C1 segment of cervical spinal cord (tissue), 14 donors: ENCODE data around the gene LYZL6.
A peak's percentile ranks its signal among the peaks of the same experiment; 100 is the strongest.
"Not testable (repeated sequence)": the region's sequence is repeated elsewhere in the genome, so short reads cannot be mapped to it uniquely, and the experiment has no call there.

Experiments
- DNase-seq, 14 donors: peaks; one replicate each; lab custom pipeline; 2025; lab: John Stamatoyannopoulos, UW

The LYZL6 gene

DNA sequence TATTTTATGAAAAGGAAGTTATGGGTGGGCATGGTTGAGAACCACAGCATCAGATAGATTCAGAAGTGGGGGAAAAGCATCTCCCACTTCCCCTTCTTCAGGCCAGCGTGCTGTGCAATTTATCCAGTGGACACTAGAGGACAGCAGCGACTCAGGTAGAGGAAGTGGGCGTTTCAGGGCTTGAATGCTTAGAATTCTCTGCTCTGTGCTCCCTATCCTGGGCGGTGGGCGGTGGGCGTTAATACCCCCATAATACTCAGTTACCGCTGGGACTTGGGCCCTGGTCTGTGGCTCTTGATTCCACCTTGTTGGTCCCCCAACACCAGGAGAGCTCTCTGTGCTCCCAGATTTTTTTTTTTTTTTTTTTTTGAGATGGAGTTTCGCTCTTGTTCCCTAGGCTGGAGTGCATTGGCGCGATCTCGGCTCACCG lies 3.7 kb upstream of the LYZL6 start:
- no peak for DNase-seq

DNA sequence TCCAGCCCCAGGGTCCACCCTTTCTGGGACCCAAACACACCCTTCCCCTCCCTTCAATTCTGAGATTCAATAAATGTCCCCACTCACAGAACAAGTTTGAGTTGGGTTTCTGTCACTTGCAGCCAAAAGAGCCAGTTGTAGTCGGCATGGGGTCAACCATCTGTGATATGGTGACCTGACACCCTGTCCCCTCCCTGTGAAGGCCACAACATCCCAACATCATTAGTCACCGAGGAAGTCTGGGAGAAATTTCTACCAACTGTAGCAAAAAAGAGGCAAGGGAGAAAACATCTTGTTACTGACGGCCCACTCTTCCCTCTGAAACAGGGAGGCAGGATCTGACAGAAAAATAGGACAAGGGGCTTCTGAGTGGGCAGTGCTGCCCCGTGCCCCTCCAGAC lies 638 bp upstream of the LYZL6 start:
- no peak for DNase-seq

DNA sequence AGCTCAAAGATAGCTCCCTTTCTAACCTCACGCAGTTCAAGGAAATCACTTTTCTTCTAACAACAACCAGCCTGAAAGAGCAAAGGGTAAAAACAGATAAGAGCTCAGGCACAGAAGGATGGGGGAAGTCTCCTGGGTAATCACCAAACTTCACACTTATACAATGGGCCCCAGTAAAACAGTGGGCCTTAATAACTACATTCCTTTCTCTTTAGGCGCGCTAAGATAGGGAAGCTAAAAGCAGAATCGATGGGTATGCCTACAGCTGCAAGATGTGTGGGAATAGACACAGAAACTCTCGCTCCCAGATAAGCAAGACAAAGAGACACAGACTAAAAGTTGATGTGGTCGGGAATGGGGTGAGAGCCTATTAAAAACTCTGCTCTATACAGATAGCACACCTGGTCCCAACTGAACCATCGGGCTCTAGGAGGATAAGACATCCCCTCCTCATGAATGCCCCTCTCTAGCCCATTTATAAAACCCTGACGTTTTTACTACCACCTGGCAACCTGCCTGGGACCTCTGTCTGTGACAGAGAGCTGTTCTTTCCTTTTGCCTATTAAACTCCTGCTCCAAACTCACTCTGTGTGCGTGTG lies 826 bp downstream of the LYZL6 start:
- no peak for DNase-seq

DNA sequence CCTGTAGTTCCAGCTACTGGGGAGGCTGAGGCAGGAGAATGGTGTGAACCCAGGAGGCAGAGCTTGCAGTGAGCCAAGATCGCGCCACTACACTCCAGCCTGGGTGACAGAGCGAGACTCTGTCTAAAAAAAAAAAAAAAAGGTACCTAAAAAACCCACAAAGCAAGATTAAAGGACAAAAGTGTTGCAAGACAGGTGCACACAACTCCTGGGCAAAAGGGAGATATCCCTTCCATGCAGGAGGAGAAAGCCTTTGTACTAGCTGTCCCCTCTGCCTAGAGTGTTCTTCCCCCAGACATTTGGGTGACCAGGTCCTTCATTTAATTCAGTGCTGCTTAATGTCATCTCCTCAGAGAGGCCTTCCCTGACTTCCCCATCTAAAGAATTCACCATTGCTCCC lies 5.0 kb downstream of the LYZL6 start:
- not testable (repeated sequence) for DNase-seq

DNA sequence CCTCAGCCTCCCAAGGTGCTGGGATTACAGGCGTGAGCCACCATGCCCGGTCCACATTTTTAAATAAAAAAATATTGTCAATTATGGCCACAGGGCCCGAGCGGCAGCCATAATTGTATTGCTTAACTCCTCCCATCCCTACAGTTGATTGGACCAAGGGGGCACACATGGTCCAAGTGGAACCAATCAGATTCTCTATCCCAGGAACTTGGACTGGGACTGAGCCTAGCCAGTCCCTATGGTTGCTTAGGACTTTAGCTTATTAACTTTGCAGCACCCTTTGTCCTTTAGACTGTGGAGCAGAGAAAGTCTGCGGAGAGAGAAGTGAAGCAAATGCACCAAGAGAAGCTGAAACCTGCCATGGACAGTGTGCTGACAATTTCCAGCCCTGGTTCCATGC lies 7.5 kb downstream of the LYZL6 start:
- DNase-seq, result no peak

DNA sequence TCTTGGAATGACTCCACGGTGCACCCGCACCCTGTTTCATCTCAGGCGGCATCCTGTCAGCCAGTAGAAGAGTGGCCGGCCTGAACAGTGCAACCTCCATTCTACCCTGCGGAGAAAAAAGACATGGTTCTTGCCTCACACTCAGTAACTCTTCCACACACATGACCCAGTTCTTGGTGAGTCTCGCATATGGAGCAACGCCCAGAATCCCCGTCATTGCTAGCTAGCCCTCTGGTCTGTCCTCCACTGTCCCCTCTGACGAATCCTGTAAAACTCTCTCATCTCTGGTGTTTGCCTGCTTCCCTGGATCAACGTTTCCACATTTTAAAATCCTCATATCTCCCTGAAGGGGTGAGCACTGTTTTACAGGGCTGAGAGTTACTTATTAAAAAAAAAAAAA lies 8.8 kb downstream of the LYZL6 start:
- DNase-seq, result no peak

DNA sequence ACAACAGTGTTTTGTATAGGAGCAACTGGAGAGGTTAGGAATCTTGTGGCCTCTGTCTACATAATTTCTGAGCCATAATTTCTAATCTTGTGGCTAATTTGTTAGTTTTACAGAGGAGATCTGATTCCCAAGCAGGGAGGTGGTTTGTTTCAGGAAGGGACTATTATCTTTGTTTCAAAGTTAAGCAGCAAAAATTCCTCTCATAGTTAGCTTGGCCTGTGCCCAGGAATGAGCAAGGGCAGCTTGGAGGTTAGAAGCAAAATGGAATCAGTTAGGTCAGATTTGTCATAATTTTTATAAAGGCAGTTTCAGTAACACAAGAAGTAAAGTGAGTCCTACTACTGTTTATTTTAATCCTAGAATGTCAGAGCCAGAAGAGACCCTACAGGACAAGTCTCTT lies 10.9 kb downstream of the LYZL6 start:
- DNase-seq, result no peak

DNA sequence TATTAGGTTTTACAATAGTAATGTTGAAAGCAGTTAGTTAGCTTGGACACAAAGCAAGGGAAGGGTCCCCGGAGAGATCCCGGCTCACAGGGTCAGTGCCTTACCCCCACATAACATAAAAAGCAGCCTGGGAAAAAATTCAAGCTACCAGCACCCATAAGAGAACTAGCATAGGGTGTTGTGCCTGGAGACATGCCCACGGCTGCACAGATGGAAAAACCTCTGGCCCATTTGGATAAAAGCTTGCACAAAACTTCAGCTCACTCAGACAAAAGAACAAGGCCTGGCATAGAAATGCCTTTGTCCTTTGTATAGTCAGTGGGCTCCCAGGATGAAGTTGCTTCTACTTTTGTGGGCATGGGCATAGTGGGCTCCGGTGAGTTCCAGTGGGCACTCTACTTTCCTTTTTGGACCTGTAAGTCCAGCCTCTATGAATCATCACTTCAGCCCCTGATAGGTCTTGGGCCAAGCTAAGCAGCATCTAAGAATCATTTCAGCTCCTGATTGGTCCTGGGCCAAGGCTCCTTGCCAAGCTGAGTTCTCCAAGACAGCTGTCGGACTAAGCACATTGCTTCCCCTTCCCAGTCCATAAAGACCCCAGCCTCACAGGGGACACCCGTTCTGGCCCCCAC lies 11.6 kb downstream of the LYZL6 start:
- no peak for DNase-seq

DNA sequence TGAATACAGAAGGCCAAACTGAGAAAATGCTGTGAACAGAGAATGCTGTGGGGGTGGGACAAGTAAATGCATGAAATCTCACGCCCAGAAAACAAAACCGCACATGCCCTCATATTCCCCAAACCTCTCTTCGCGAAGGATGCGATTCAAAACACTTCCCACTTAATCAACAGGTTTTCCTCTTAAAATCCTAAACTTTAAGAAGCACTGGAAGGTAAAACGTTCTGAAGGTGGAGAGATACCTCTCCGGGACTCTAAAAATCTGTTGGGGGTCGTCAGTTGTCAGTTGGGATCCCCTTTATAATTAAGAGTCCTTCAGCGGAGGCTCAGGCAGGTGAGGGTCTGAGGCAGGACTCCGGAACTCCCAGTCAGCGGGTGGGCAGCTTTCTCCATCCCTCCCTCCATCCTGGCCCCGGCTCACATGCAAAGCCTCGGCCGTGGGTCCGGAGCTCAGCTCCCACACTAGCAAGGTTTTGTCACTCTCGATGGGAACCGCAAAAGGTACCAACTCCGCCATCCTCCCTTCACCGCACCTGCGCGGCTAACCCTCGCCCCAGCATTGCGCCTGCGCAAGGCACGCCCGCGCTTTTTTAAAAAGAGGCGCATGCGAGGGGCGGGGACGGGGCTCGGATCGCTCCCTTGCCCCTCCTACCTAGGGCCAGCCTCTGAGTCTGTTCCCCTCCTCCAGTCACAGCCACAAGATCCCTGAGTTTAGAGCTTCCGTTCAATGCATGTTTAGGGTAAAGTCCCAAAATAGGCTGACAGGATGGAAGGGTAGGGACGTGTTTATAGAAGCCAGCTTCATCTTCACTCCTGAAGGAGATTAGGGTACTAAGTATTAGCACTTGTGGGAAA lies 13.1 kb downstream of the LYZL6 start, which contains the start of gene RDM1:
RDM1 (minus strand) TSS at position 563 of the 855 bp plus-strand sequence; CDS start at position 517, 46 bp downstream.
- DNase-seq, result peak in 4 of 14 donors; percentile 1 to 36 (median 6)

DNA sequence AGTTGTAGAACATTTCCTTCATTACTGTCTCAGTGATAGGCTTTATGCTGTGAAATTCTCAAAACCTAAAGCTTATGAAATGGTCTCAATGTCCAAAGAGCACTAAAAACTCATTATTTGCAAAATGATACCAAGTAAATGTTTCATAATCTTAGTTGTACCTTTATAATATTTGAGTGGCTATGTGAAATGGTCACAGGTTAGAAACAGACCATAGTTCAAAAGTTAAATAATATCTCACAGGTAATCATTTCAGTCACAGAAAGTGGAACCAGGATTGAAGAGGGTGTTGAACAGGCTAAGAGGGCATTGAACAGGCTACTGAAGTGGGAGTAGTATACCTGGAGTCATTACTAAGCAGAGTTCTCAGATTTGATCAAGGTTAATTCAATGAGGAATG lies 15.8 kb downstream of the LYZL6 start:
- DNase-seq, result no peak

DNA sequence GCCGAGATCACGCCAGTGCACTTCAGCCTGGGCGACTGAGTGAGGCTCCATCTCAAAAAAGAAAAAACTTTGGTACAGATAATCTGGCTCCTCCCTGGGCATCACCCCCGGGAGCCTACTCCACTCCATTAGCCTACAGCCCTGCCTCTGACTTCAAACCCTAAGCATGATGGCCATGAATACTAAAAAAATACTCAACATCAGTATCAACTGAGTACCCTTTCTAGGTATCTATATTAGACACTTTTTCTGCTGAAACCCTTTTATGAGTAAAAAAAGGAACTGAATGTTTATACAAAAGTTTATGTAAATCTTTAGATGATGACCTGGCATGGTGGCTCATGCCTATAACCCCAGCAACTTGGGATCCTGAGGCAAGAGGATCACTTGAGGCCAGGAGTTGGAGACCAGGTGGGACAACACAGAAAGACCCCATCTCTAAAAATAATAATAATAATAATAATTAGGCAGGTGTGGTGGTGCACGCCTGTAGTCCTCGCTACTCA lies 19.9 kb downstream of the LYZL6 start:
- no peak for DNase-seq

DNA sequence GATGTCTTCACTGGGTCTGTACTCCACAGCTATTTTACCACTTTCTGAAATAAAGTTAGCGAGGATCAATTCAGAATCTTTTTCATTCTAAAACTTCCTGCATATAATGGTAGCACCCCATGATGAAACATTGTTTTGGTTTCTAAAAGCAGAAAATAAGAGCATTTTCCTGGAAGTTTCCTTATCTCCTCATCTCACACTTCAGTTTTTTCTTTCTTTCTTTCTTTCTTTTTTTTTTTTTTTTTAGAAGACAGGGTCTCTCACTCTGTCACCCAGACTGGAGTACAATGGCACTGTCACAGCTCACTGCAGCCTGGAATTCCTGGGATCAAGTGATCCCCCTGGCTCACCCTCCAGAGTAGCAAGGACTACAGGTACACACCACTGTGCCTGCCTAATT lies 23.3 kb downstream of the LYZL6 start:
- no peak for DNase-seq

DNA sequence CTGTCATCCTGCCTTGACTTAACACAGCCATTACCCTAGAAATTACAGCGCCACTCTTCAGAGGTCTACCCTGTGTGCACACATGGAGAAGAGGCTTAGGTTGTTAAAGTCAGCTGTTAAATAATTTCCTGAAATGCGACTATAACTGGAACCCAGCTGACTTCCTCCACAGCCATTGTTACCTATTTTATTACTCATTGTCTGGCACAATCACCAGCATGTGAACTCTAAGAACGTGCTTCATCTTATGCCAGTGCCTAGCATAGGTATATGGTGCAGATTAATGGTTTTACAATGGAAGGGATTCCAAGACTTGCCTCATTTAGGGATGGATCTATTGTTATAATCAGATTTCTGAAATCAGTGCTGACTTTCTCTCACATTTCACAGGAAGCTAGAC lies 24.8 kb downstream of the LYZL6 start:
- no peak for DNase-seq

DNA sequence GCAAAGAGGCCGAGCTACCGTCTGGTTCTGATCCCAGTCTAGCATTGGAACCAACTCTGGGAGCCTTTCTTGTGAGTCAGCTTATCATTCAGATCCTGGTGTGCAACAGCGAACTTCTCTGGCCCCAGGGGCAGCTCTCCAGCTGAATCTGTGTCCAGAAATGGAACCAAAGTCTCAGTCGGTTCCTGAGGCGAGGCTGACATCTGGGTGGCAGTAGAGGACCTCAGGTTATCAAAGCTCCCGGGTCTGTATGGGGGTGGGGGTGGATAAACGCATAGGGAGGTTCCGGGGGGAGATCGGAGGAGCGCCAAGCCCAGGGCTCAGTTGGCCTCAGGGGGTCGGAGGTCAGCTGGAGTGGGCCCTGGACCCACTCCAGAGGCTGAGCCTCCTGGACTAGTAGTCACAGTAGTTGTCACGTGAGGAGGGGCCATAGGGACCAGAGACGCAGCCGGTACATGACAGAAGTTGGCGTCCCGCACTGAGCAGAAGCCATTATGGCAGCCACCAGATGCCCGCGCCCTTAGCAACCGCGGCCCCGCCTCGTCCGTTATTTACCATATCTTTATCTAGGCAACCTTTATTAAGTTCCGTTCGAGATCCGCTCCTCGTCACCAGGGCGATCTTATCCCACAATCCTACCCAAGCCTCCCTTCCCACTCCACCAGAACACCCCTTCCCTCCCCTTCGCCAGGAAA lies 25.8 kb downstream of the LYZL6 start:
- no peak for DNase-seq

DNA sequence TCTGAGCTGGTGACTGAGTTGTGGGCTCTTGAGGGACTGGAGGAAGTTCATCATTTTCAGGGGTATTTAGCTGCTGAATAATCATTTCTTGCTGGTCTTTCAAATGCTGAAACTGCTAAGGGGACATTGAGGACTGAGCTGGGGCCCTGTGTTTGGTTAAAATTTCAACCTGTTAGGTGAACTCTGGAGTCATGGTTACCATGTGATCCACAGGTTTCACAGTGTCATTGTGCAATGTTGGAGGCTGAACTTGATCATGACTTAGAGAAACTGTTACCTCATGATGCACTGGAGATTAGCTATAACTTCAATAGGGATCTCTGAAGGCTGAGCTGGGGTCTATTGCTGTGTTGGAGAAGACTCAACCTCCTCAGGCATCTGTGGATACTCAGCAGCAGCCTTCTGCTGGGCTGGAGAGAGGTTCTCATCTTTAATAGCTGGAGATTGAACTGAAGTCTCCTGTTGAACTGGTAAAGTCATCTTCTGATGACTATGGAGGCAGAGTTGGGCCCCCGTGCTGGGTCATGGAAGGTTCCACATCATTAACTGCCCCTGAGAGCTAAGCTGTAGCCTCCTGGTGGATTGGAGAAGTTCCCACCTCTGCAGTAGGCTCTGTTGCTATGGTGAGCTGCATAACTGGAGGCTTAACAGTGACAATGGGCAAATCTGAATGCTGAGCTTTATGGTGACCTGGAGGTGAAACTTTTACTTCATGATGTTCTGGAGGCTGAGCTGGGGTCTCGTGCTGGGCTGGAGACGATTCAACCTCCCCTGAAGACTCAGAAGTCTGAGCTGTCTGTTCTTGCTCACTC lies 28.2 kb downstream of the LYZL6 start:
- DNase-seq, result no peak

DNA sequence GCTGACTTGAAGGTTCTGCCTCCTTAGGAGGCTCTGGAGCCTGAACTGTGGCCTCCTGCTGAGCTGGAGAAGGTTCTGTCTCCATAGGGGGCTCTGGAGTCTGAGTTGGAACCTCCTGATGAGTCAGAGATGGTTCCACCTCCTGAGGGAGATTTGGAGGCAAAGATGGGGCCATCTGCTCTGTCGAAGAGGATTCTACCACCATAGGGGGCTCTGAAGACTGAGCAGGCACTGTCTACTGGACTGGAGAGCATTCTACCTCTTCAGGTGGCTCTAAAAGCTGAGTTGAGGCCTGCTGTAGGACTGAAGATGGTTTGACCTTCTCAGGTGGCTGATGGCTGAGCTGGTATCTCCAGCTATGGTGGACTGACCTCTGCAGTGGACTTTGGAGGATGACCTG lies 29.2 kb downstream of the LYZL6 start:
- DNase-seq, result no peak

DNA sequence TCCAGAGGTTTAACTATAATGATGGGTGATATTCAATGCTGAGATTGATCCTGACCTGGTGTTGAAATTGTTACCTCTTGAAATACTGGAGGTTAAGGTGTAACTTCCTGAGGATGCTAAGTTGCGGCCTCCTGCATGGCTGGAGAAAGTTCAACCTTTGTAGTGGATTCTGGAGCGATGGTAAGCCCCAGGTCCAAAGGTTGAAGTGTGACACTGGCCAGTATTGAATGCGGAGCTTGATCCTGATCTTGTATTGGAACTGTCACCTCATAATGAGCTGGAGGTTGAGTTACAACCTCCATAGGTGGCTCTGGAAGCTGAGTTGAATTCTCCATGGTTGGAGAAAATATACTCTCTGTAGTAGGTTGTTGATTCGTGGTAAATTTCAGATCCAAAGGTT lies 29.9 kb downstream of the LYZL6 start:
- DNase-seq, result no peak

DNA sequence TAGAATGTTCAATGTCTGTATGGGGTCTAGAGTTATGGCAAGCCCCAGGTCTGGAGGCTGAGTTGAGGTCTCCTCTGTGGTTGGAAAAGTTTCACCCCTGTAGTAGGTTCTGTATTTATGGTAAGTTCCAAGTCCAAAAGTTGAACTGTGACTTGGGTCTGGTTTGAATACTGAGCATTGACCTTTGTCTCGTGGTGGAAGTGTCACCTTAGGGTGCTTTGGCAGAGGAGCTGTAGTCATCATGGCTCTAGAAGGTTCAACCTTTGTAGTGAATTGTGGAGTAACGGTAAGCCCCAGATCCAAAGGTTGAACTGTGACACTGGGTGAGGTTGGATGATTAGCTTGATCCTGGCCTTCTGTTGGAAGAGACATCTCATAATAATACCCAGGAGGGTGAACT lies 30.6 kb downstream of the LYZL6 start:
- no peak for DNase-seq

DNA sequence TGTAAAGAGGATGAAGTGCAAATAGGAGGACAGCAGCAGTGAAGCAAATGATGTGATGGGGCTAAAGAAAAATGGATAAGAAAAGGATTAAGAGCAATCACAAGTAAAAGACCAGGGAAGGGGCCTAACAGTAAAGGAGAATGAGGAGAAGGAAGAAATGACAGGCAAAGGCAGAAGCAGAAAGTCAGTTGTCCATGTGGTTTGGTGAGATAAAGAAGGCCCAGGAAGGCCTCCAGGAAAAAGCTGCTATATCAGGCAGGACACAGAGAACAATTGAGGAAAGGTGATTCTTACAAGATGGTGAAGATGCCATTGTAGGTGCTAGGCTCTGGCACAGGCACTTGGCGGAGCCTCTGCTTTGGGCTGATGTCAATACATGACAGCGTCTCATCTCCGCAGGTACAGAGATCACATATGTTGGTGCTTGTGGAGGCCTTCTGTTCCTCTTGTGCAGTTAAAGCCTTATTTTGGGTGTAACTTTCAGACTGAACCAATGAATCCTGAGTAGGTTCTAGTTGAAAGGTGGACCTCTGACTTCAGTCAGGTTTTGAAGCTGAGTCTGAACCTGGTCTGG lies 31.1 kb downstream of the LYZL6 start:
- DNase-seq, result no peak

DNA sequence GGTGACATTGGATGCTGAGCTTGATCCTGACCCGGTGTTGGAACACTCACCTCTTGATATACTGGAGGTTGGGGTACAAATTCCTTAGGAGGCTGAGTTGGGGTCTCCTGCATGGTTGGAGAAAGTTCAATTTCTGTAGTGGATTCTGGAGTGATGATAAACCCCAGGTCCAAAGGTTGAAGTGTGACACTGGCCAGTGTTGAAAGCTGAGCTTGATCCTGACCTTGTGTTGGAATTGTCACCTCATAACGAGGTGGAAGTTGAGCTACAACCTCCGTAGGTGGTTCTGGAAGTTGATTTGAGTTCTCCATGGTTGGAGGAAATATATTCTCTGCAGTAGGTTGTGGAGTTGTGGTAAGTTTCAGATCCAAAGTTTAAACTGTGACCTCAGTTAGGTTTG lies 34.1 kb downstream of the LYZL6 start:
- no peak for DNase-seq

DNA sequence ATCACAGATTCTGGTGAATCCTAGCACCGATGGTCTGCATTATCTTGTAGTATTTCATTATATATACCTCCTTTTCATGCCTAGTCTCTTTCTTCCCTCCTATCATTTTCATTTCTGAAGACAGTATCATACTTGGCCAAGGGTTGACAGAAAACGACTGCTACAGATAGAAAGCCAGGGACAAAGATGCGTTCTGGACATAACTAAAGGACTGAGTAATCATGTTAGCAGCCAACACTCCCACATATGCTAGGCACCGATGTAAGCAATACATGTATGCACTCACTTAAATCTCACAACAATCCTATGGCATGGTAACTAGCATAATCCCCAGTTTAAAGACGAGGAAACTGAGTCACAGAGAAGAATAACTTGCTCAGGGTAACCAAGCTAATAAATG lies 35.8 kb downstream of the LYZL6 start:
- DNase-seq, result no peak
